ENCODE data around the gene BRICD5.

BRICD5 gene

DNA sequence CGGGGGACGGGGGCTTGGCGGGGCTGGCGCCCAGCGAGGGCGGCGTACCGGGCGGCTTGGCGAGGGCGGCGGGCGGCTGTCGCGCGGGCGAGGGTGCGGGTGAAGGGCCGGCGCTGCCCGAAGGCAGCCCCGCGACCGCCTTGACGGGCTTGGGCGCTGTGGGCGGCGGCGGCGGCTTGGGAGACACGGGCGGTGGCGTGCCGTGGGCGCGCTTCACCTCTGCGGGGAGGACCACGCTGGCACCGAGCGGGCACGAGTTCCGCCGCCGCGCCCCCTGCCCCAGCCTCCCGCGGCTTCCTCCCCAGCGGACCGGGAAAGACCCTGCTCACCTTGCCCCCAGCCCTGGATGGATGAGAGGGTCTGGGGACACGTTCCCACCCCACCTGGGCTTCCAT is 31.6 kb downstream of the BRICD5 start:
- no peak for DNase-seq

DNA sequence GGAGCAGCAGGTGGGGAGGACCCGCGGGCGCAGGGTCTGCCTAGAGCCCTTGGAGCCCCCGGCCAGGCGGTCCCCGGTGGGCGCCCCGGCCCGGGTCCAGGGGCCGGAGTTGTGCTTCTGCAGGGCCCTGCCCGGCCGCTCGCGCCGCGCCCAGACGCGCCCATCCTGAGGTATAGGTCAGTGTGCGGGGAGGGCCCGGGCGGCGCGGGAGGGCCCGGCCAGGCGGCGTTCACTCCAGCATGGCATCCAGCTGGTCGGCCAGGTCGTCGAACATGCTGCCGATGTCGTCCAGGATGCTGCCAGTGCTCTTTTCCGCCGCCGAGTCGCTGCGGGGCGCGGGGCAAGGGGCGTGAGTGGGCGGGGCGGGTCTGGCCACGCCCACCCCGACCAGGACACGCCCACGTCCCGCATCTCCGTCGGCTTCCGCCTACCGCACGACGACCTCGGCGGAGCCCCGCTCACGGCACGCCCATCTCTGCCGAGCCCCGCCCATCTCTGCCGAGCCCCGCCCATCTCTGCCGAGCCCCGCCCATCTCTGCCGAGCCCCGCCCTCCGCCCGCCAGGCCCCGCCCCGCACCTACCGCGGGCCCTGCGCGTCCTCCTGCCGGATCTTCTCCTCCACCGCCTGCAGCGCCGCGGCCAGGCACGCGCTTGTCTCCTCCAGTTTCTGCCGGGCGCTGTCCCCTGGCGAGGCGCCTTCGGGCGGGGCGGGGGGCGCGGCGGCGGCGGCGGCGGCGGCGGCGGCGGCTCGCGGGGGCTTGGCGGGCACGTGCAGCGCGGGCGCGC is 32.1 kb downstream of the BRICD5 start:
- no peak for DNase-seq

GRCh38 chr16:2177561-2177960 is 33.1 kb downstream of the BRICD5 start:
- no peak for DNase-seq

DNA sequence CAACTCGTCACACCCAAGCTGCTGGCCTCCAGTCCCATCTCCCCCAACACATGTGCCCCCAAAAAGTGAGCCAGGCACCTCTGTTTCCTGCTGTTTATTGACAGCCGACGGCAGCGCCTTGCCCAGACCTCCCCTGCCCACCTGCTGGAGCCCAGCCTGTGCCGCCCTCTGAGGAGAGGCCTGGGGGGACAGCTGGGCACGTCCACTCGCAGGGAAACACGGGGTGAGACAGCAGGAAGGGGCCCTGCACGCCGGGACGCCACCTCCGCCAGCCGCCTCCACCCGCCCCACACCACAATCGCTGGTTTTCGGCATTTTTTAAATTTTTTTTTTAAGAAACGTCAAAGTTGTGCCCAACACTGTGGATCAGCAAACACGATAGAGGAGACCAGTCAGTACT is 33.6 kb downstream of the BRICD5 start:
- DNase-seq = no peak

DNA sequence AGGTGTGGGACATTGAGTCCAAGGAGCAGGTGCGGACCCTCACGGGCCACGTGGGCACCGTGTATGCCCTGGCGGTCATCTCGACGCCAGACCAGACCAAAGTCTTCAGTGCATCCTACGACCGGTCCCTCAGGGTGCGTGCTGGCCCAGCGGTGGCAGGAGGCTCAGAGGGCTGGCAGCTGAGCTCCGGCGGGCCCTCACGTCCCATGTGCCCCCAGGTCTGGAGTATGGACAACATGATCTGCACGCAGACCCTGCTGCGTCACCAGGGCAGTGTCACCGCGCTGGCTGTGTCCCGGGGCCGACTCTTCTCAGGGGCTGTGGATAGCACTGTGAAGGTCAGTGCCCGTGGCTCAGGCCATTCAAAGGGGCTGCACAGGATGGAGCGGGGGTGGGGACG is 34.6 kb downstream of the BRICD5 start:
- no peak for DNase-seq

GRCh38 chr16:2175454-2175853 is 35.2 kb downstream of the BRICD5 start:
- no peak for DNase-seq

DNA sequence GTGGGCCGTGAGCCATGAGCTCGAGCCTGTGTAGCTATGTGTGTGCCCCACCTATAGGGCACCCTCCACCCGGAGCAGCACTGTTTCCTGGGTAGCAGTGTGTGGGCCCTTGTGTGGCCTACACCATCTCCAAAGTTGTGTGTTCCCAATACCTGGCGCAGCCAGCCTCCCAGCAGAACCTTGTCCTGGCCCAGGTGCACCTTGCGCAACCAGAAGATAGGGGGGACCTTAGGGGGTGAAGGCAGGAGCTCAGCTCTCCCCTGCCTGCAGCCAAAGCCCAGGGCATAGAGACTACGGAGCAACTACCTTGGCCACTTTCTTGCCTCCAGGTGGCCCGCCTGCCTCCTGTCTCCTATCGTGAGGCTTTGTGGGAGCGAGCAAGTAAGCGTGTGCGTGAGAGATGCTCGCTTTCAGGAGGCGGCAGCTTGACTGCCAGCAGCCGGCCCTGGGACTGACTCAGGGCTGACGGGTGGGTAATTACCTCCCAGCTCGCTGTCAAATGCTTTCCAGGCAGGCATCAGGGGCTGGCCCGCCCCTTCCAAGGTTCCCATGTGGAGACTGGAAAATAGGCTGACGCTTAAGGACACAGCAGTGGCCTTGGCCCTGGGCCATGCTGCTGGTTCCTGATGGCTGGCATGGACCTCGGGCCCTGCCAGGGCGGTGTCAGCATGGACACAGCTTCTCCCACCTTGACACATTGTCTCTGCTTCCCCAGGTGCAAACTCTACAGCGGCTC is 36.1 kb downstream of the BRICD5 start:
- no peak for DNase-seq

GRCh38 chr16:2173916-2174315 is 36.7 kb downstream of the BRICD5 start:
- DNase-seq = no peak

GRCh38 chr16:2173366-2173765 is 37.3 kb downstream of the BRICD5 start:
- no peak for DNase-seq

- DNase-seq = no peak
Observed at GRCh38 chr16:2172688-2173335, 37.9 kb downstream of the BRICD5 start.

DNA sequence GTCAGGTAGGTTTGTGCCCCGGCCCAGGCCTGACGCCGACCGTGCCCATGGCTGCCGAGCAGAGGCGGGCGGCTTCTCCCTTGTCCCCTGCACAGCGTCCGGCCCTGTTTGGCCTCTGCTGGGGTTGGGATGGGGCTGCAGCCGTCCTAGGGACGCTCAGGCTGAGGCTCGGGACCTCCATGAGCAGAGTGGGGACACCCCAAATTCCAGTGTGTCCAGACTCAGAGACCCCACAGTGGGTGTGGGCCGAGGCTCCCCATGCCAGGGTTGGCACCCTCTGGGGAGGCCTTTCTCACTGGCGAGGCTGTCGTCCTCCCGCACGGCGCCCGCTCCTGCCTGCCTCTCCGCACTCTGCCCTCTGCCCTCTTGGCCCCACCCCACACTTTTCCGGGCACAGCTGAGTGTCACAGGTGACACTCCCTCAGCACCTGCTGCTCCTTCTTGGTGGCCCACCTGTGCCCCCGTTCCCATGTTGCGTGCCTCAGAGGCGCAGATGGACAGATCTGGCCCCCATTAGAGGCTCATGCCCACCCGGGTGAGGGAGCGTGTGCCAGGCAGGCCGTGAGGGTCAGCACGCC is 39.0 kb downstream of the BRICD5 start:
- DNase-seq = no peak

GRCh38 chr16:2170587-2171435 is 39.9 kb downstream of the BRICD5 start:
- no peak for DNase-seq

- DNase-seq = no peak
Observed at GRCh38 chr16:2170080-2170479, 40.6 kb downstream of the BRICD5 start.

DNA sequence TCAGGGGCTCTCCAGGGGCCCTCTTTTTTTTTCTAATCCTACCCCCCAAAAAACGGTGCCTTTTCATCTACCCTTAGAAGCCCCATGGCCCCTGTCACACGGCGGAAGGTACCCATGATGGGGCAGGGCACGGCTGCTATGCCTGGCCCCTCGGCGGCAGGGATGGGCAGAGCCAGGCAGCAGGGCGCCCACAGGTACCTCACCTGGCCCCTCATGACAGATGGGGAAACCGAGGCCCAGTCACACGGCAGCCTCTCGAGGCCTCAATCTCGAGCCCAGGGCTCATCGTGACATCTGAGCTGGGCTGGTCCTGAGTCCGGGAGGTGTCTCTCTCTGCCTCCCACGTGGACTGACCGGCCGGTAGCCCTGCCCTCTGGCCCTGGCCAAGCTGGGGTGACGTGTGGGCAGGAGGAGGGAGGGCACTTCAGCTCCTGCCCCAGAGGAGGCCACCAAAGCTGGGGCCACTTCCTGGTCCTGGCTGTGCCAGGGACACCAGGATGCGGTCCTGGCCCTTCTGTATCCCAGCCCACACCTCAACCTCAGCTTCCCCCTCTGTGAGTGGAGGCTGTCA is 43.5 kb downstream of the BRICD5 start:
- no peak for DNase-seq

DNA sequence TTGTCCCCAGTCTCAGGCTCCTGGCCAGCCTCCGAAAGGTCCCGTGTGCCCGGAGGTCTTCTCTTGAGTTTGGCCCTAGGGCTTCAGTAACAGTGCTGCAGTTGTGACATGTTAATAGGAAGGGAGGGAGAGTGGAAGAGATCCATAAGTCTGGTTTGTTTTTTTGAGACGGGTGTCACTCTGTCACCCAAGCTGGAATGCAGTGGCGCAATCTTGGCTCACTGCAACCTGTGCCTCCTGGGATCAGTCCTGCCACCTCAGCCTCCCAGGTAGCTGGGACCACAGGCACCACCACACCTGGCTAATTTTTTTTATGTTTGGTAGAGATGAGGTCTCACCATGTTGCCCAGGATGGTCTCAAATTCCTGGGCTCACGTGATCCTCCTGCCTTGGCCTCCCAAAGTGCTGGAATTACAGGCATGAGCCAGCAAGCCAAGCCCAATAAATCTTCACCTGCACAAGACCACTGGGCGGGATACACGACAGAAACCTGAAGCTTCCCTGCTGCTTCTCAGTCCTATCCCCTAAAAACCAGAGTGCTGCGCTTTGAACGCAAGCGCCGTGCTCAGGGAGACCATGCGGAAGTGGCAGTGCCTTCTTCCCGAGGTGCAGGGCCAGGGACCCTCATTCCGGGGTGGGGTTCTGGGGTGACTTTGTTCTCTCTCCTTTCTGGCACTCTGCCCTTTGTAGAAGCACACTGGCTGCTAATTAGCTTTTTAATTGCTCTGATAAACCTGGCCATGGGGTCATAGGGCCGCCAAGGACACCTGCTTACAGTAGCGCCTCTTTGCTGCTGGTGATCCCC is 44.2 kb downstream of the BRICD5 start:
- DNase-seq = no peak

DNA sequence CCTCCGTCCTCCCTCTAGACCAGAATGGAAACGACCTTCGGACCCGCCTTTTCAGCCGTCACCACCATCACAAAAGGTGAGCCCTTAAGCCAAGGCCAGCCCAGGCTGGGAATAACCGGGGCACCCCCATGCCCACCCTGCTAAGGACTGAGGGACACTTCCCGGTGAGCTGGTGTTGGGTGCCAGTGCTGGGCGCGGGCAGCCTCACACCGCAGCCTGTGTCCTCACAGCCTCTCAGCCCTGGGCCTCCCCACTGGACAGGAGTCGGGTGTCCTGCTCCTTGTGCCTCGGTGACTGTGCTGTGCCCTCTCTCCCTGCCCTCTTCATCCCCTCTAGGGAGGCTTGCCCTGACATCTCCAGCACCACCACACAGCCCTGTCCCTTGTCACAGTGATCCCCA is 44.8 kb downstream of the BRICD5 start:
- no peak for DNase-seq

- DNase-seq = no peak
Observed at GRCh38 chr16:2163211-2163881, 47.3 kb downstream of the BRICD5 start.

DNA sequence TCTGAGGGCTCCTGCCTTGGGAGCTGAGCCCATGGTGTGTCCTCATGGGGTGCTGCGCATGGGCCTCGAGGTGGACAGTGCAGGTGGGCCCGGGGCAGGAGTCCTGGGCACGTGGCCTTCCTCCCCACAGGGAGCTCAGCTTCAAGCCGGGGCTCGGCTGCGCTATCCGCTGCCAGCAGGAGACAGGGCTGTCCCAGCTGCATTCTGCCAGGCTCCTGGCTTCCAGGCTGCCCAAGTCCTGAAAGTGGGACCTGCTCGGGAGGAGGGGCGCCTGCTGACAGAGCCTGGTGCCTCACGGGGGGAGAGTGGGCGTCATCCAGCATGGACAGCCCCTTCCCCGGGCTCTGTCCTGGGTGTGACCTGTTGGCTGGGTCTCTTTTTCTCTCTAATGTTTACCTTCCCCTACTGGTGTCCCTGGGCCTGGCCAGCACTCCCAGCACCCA is 48.0 kb downstream of the BRICD5 start:
- no peak for DNase-seq

DNA sequence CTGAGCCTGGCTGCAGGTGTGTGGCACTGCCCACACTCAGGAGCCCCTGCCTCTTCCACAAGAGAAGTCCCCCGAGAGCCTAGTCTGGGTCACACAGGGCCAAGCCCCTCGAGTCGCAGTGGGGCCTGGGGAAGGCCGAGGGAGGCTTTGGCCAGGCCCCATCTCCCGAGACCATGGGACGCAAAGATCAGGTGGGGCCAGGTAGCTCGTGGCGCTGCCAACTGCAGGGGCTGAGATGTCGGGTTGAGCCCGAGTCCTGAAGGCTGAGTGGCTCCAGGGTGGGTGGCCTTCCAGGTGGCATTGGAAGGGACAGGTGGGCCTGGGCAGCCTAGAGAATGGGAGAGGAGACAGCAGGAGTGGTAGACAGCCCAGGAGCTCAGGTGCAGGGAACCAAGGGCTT is 48.8 kb downstream of the BRICD5 start:
- DNase-seq = no peak

GRCh38 chr16:2160915-2161551 is 49.6 kb downstream of the BRICD5 start:
- DNase-seq = no peak
